PC-9 (cell line): ENCODE results near the gene ICAM2. TPM values are rescaled to one million over a fixed set of nuclear protein-coding genes. Genes with fewer than 3 reads are reported as not detected.

Experiments
- BruUV-seq: library from RNA; stranded (reverse); fragments of 400-500 nt; replicated peaks from 2 replicates; lab custom pipeline; 2021; lab: Mats Ljungman, UMichigan
- CTCF ChIA-PET: fragments of 300-600 bp; sonication (Branson Sonifier 250); formaldehyde crosslinking; loops from one replicate; lab custom pipeline; 2022; ENCODE audit warnings: antibody characterized with exemption; lab: Charles Lee
- POLR2A ChIA-PET: fragments of 300-600 bp; sonication (Branson Sonifier 250); formaldehyde crosslinking; loops from one replicate; lab custom pipeline; 2022; ENCODE audit warnings: antibody characterized with exemption; ENCODE audit not compliant: unreplicated experiment; lab: Charles Lee
- DNase-seq, 2 experiments: peaks; one replicate each; pipeline versions ENCODE4 v3.0.0 to v3.0.0-alpha.2; 2015 to 2022; ENCODE audit warnings: mixed read lengths in 1 of 2
- H2AFZ ChIP-seq: fragments of 200-600 bp; sonication (generic); 2 replicates; pipeline ENCODE4 v1.8.1; 2017; ENCODE audit warnings: antibody characterized with exemption
- H3F3A ChIP-seq: fragments of 200-600 bp; sonication (generic); 2 replicates; pipeline ENCODE4 v1.8.1; 2017; ENCODE audit warnings: antibody characterized with exemption, mild to moderate bottlenecking, low read depth; ENCODE audit not compliant: insufficient read depth
- H3K27ac ChIP-seq: fragments of 200-600 bp; sonication (generic); 2 replicates; pipeline ENCODE4 v1.6.1; 2016; ENCODE audit warnings: mixed run types
- H3K27me3 ChIP-seq: fragments of 200-600 bp; sonication (generic); 2 replicates; pipeline ENCODE4 v1.6.1; 2016; ENCODE audit warnings: low read depth, mixed run types; ENCODE audit not compliant: insufficient read depth
- H3K36me3 ChIP-seq: fragments of 200-600 bp; sonication (generic); 2 replicates; pipeline ENCODE4 v1.6.1; 2016; ENCODE audit warnings: low read depth, mixed run types
- H3K4me1 ChIP-seq: fragments of 200-600 bp; sonication (generic); replicated peaks from 2 replicates; pipeline ENCODE4 v1.6.1; 2016; ENCODE audit warnings: mixed run types; ENCODE audit not compliant: insufficient read depth
- H3K4me2 ChIP-seq: fragments of 200-600 bp; sonication (generic); 2 replicates; pipeline ENCODE4 v1.6.1; 2017; ENCODE audit warnings: mixed run types
- H3K4me3 ChIP-seq: fragments of 200-600 bp; sonication (generic); 2 replicates; pipeline ENCODE4 v1.6.1; 2016; ENCODE audit warnings: mixed run types
- H3K79me2 ChIP-seq: fragments of 200-600 bp; sonication (generic); 2 replicates; pipeline ENCODE4 v1.6.1; 2017; ENCODE audit warnings: low read depth, mixed run types
- H3K9me2 ChIP-seq: fragments of 200-600 bp; sonication (generic); 2 replicates; pipeline ENCODE4 v1.8.1; 2017; ENCODE audit warnings: mild to moderate bottlenecking; ENCODE audit not compliant: insufficient read depth
- H3K9me3 ChIP-seq: fragments of 200-600 bp; sonication (generic); 2 replicates; pipeline ENCODE4 v1.8.1; 2016; ENCODE audit warnings: low read depth; ENCODE audit not compliant: insufficient read depth
- H4K20me1 ChIP-seq: fragments of 200-600 bp; sonication (generic); 2 replicates; pipeline ENCODE4 v1.8.1; 2017; ENCODE audit not compliant: insufficient read depth
- CTCF ChIP-seq: fragments of 200-600 bp; sonication (generic); conservative IDR thresholded peaks from 2 replicates; pipeline ENCODE4 v1.6.1; 2017; ENCODE audit warnings: mixed run types, antibody characterized with exemption, mild to moderate bottlenecking, moderate library complexity
- EZH2 ChIP-seq: fragments of 200-600 bp; sonication (generic); IDR thresholded peaks from 2 replicates; pipeline ENCODE4 v1.8.0; 2017; ENCODE audit warnings: antibody characterized with exemption, low read depth
- intact Hi-C: fragments of 100-400 bp; cut with micrococcal nuclease; formaldehyde crosslinking; loops from one replicate; pipeline ENCODE4 v1.10.0; 2022; ENCODE audit not compliant: unreplicated experiment
- total RNA-seq: library from RNA; stranded (reverse); gene quantifications from 2 replicates; pipeline ENCODE4 v1.2.3, GENCODE V29; 2021

Gene ICAM2
- total RNA-seq, 1 experiment from 2014 or later, result 7.8 TPM

- no peaks in the 10 kb centered on the region for H3K79me2 ChIP-seq
- peaks cover 24% of the 10 kb centered on the region for H3K27me3 ChIP-seq
- intact Hi-C loops, result loop anchor here (5.0 kb wide), 1 partner anchor 36 kb away; no protein-coding TSS in a partner anchor
- no peak for TF ChIP-seq EZH2
- TF ChIP-seq CTCF, result no peak
- H3K4me3 ChIP-seq, result no peak overlapping the region
- CTCF ChIA-PET, result no interaction called here
- H4K20me1 ChIP-seq, result no peaks in the 10 kb centered on the region
- no peak overlapping the region for H3K27ac ChIP-seq
- no peak overlapping the region for H2AFZ ChIP-seq
- no TSS peak for BruUV-seq
- H3K9me3 ChIP-seq, result no peaks in the 10 kb centered on the region
- no peak overlapping the region for H3K4me2 ChIP-seq
- no peaks in the 10 kb centered on the region for H3F3A ChIP-seq
- POLR2A ChIA-PET, result no interaction called here
- H3K4me1 ChIP-seq, result peaks cover 4% of the 10 kb centered on the region; the same call in 1 of the 2 replicates
- DNase-seq, result no peak
- no peaks in the 10 kb centered on the region for H3K9me2 ChIP-seq
- no peaks in the 10 kb centered on the region for H3K36me3 ChIP-seq
Observed at GRCh38 chr17:63988127-63988478, 32.3 kb downstream of the ICAM2 start.

GRCh38 chr17:63987221-63988126 is 33.0 kb downstream of the ICAM2 start:
- intact Hi-C loops, result loop anchor here (5.0 kb wide), 1 partner anchor 35 kb away; no protein-coding TSS in a partner anchor
- no peak for DNase-seq
- no peaks in the 10 kb centered on the region for H3K9me3 ChIP-seq
- H3K27me3 ChIP-seq, result peaks cover 20% of the 10 kb centered on the region
- no peaks in the 10 kb centered on the region for H3F3A ChIP-seq
- peaks cover 4% of the 10 kb centered on the region; the same call in 1 of the 2 replicates for H3K4me1 ChIP-seq
- TF ChIP-seq EZH2 (no peak), CTCF (no peak)
- no peaks in the 10 kb centered on the region for H3K36me3 ChIP-seq
- no TSS peak for BruUV-seq
- no peak overlapping the region for H3K27ac ChIP-seq
- no peak overlapping the region for H3K4me2 ChIP-seq
- H3K9me2 ChIP-seq, result no peaks in the 10 kb centered on the region
- H4K20me1 ChIP-seq, result no peaks in the 10 kb centered on the region
- H3K4me3 ChIP-seq, result no peak overlapping the region
- no peak overlapping the region for H2AFZ ChIP-seq
- H3K79me2 ChIP-seq, result no peaks in the 10 kb centered on the region
- CTCF ChIA-PET, result interaction anchor here (1.0 kb wide), 1 partner anchor 14 kb away, joined by 3 read pairs; no protein-coding TSS in a partner anchor
- POLR2A ChIA-PET, result no interaction called here

GRCh38 chr17:63986821-63987220 is 33.6 kb downstream of the ICAM2 start:
- Histone ChIP-seq H3K36me3 (no peaks in the 10 kb centered on the region), H3K9me3 (no peaks in the 10 kb centered on the region), H3K79me2 (no peaks in the 10 kb centered on the region), H2AFZ (no peak overlapping the region), H3K27ac (no peak overlapping the region), H3K4me3 (no peak overlapping the region), H3K27me3 (peaks cover 14% of the 10 kb centered on the region), H4K20me1 (no peaks in the 10 kb centered on the region), H3K4me2 (no peak overlapping the region), H3F3A (no peaks in the 10 kb centered on the region), H3K9me2 (no peaks in the 10 kb centered on the region), H3K4me1 (peaks cover 4% of the 10 kb centered on the region; the same call in 1 of the 2 replicates)
- ChIA-PET POLR2A (no interaction called here), CTCF (interaction anchor here (0.7 to 1.0 kb wide), 2 partner anchors 13 to 71 kb away, joined by 3 to 7 read pairs; no protein-coding TSS in a partner anchor)
- TF ChIP-seq CTCF, result no peak
- no peak for TF ChIP-seq EZH2
- intact Hi-C loops, result loop anchor here (5.0 kb wide), 1 partner anchor 35 kb away; no protein-coding TSS in a partner anchor
- no peak for DNase-seq
- BruUV-seq, result no TSS peak
